Stimulated activated CD4-positive, alpha-beta T cell treated with anti-CD3 and anti-CD28 coated beads, Interleukin-12 subunit alpha, Interleukin-12 subunit beta, amount 100 ng/mL, for 48 hours (primary cell): ENCODE data around the gene LRP1.

Experiments used
- DNase-seq, 3 donors: peaks; one replicate each; pipeline ENCODE4 v3.0.0-alpha.2; 2020; ENCODE audit warnings: low read depth in 2 of 3, low spot score in 1 of 3

Gene LRP1

GRCh38 chr12:57133013-57133569, 4.8 kb downstream of the LRP1 start:
- DNase-seq: no peak

GRCh38 chr12:57133916-57134315, 5.6 kb downstream of the LRP1 start:
- DNase-seq: no peak

GRCh38 chr12:57134949-57135348, 6.7 kb downstream of the LRP1 start:
- no peak for DNase-seq

GRCh38 chr12:57135527-57136326, 7.4 kb downstream of the LRP1 start:
- no peak for DNase-seq

- DNase-seq: no peak
These were observed 10.4 kb downstream of the LRP1 start for GRCh38 chr12:57138526-57139272.

GRCh38 chr12:57139796-57140649, 11.7 kb downstream of the LRP1 start:
- no peak for DNase-seq

GRCh38 chr12:57141249-57141648, 13.0 kb downstream of the LRP1 start:
- DNase-seq: no peak

- no peak for DNase-seq
These were observed 13.8 kb downstream of the LRP1 start for GRCh38 chr12:57142121-57142520.

- DNase-seq: no peak
These were observed 14.4 kb downstream of the LRP1 start for GRCh38 chr12:57142727-57143126.

GRCh38 chr12:57143454-57143853, 15.2 kb downstream of the LRP1 start:
- no peak for DNase-seq

GRCh38 chr12:57145460-57146059, 17.3 kb downstream of the LRP1 start:
- no peak for DNase-seq

GRCh38 chr12:57146092-57146491, 17.8 kb downstream of the LRP1 start:
- DNase-seq: no peak

- DNase-seq: no peak
These were observed 19.0 kb downstream of the LRP1 start, which contains the start of gene LRP1-AS for GRCh38 chr12:57146961-57147944. Gene LRP1-AS (minus strand): TSS chr12:57147619.

GRCh38 chr12:57148469-57149244, 20.4 kb downstream of the LRP1 start:
- no peak for DNase-seq

GRCh38 chr12:57149245-57149900, 21.1 kb downstream of the LRP1 start:
- DNase-seq: no peak

- no peak for DNase-seq
These were observed 22.2 kb downstream of the LRP1 start for GRCh38 chr12:57150400-57151000.

- no peak for DNase-seq
These were observed 23.7 kb downstream of the LRP1 start for GRCh38 chr12:57151741-57152630.
